Measurements from ENCODE around the gene CLMN.

Gene CLMN

DNA sequence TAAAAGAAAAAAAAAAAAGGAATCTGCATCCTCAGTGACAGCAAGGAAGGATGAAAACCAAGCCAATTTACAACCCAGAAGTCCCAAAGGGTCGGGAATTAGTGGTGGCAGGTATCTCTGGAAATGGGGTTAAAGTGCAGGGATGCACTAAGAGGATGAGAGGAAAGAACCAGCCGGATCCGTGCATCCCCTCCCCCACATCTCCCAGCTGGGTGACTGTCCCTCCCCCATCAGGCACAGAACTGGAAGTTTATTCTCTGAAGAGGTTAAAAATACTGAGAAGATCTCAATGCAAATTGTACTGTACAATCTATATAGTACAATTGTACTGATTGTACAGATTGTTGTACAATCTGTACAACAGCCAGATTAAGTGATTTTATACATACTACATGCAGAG, 15.4 kb downstream of the CLMN start:
- peaks cover 15 to 27% of the 10 kb centered on the region in 2 donors for H3K4me1 ChIP-seq (ENCODE audit: control insufficient read depth in 1 of 2, insufficient read depth in 2 of 2, low read length in 2 of 2)
- H3K27ac ChIP-seq (ENCODE audit: low read depth, low read length) = no peak overlapping the region
- no peaks in the 10 kb centered on the region for H3K9me3 ChIP-seq (ENCODE audit: control insufficient read depth in 1 of 2, low read length in 2 of 2)
- H3K4me3 ChIP-seq (ENCODE audit: low read depth in 1 of 2, low read length in 2 of 2) = no peak overlapping the region
- no peak overlapping the region for H3K9ac ChIP-seq (ENCODE audit: low read depth in 1 of 2, low read length in 2 of 2)
- no peaks in the 10 kb centered on the region for H3K27me3 ChIP-seq (ENCODE audit: control insufficient read depth in 1 of 2, insufficient read depth in 2 of 2, low read length in 2 of 2)
- H3K36me3 ChIP-seq (ENCODE audit: control insufficient read depth in 1 of 2, insufficient read depth in 2 of 2, low read length in 2 of 2) = no peaks in the 10 kb centered on the region

GRCh38 chr14:95303552-95303951, 16.2 kb downstream of the CLMN start:
- no peaks in the 10 kb centered on the region for H3K27me3 ChIP-seq (ENCODE audit: control insufficient read depth in 1 of 2, insufficient read depth in 2 of 2, low read length in 2 of 2)
- H3K27ac ChIP-seq (ENCODE audit: low read depth, low read length) = no peak overlapping the region
- peaks cover 15 to 27% of the 10 kb centered on the region in 2 donors for H3K4me1 ChIP-seq (ENCODE audit: control insufficient read depth in 1 of 2, insufficient read depth in 2 of 2, low read length in 2 of 2)
- H3K36me3 ChIP-seq (ENCODE audit: control insufficient read depth in 1 of 2, insufficient read depth in 2 of 2, low read length in 2 of 2) = no peaks in the 10 kb centered on the region
- H3K9ac ChIP-seq (ENCODE audit: low read depth in 1 of 2, low read length in 2 of 2) = no peak overlapping the region
- H3K9me3 ChIP-seq (ENCODE audit: control insufficient read depth in 1 of 2, low read length in 2 of 2) = no peaks in the 10 kb centered on the region
- H3K4me3 ChIP-seq (ENCODE audit: low read depth in 1 of 2, low read length in 2 of 2) = no peak overlapping the region

GRCh38 chr14:95302667-95303506, 16.8 kb downstream of the CLMN start:
- H3K4me3 ChIP-seq (ENCODE audit: low read depth in 1 of 2, low read length in 2 of 2) = no peak overlapping the region
- no peak overlapping the region for H3K9ac ChIP-seq (ENCODE audit: low read depth in 1 of 2, low read length in 2 of 2)
- H3K4me1 ChIP-seq (ENCODE audit: control insufficient read depth in 1 of 2, insufficient read depth in 2 of 2, low read length in 2 of 2) = peaks cover 15 to 27% of the 10 kb centered on the region in 2 donors
- H3K27ac ChIP-seq (ENCODE audit: low read depth, low read length) = no peak overlapping the region
- no peaks in the 10 kb centered on the region for H3K36me3 ChIP-seq (ENCODE audit: control insufficient read depth in 1 of 2, insufficient read depth in 2 of 2, low read length in 2 of 2)
- H3K27me3 ChIP-seq (ENCODE audit: control insufficient read depth in 1 of 2, insufficient read depth in 2 of 2, low read length in 2 of 2) = no peaks in the 10 kb centered on the region
- no peaks in the 10 kb centered on the region for H3K9me3 ChIP-seq (ENCODE audit: control insufficient read depth in 1 of 2, low read length in 2 of 2)

DNA sequence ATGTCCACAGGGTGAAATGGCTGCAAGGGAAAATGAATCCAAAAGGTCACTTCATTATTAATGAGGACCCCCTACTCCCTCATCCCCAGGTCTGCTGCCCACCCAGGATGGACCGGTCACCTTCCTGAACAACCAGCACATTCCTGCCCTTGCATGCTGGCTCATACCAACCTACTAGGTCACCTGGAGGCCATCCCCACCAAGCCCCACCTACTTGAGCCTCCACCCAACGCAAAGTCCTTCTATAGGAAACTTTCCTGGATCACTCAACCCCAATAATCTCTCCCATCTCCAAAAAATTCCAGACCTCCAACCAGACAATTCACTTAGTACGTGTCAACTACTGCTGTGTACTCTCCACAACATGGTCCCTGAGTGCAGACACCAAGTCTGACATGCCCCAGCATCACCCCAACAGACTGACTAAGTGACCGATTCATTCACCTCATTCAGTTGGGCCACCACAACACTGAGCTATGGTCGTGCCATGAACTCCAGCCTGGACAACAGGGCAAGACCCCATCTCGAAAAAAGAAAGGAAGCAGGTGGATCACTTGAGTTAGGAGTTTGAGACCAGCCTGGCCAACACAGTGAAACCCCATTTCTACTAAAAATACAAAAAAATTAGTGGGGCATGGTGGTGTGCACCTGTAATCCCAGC, 18.1 kb downstream of the CLMN start:
- peaks cover 15 to 33% of the 10 kb centered on the region in 2 donors for H3K4me1 ChIP-seq (ENCODE audit: control insufficient read depth in 1 of 2, insufficient read depth in 2 of 2, low read length in 2 of 2)
- H3K27ac ChIP-seq (ENCODE audit: low read depth, low read length) = no peak overlapping the region
- H3K36me3 ChIP-seq (ENCODE audit: control insufficient read depth in 1 of 2, insufficient read depth in 2 of 2, low read length in 2 of 2) = no peaks in the 10 kb centered on the region
- no peaks in the 10 kb centered on the region for H3K27me3 ChIP-seq (ENCODE audit: control insufficient read depth in 1 of 2, insufficient read depth in 2 of 2, low read length in 2 of 2)
- no peak overlapping the region for H3K9ac ChIP-seq (ENCODE audit: low read depth in 1 of 2, low read length in 2 of 2)
- no peak overlapping the region for H3K4me3 ChIP-seq (ENCODE audit: low read depth in 1 of 2, low read length in 2 of 2)
- no peaks in the 10 kb centered on the region for H3K9me3 ChIP-seq (ENCODE audit: control insufficient read depth in 1 of 2, low read length in 2 of 2)

DNA sequence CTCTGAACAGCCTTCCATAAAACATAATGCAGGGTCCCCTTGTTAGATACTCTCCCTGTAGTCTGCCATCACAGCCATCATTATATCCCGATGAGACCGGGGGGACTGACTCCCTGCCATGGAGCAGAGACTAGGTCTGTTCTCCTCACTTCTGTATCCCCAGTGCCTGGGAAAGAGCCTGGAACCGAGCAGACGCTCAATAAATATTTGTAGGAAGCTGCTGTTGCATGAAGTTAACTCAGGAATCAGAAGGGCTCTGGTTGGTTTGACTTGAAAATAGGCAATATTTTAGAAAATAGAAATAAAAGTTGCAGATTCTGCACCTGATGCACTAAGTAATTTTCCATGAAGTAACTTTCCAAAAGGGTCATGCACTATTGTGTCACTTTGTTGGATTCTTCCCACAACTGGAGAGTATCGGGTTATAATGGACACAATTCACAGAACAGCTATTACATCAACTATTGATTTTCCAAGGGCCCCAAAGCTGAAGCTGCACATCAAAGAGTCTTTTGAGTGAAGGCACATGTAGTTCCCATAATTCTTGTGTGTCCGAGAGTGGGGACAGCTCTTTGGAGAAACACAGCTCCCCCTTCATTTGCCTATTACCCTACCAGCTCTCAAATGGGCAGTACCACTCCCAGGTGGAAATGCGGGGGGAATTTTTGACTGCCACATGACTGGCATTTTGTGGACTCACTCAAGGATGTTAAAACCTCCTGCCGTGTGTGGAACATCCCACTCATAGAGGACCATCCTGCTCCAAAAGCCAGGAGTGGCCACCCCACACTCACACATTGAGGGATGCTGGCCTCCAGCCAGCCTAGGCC, 18.8 kb downstream of the CLMN start:
- Histone ChIP-seq H3K4me3 (ENCODE audit: low read depth in 1 of 2, low read length in 2 of 2) (no peak overlapping the region), H3K9me3 (ENCODE audit: control insufficient read depth in 1 of 2, low read length in 2 of 2) (no peaks in the 10 kb centered on the region), H3K4me1 (ENCODE audit: control insufficient read depth in 1 of 2, insufficient read depth in 2 of 2, low read length in 2 of 2) (peaks cover 15 to 33% of the 10 kb centered on the region in 2 donors), H3K36me3 (ENCODE audit: control insufficient read depth in 1 of 2, insufficient read depth in 2 of 2, low read length in 2 of 2) (no peaks in the 10 kb centered on the region), H3K9ac (ENCODE audit: low read depth in 1 of 2, low read length in 2 of 2) (no peak overlapping the region), H3K27me3 (ENCODE audit: control insufficient read depth in 1 of 2, insufficient read depth in 2 of 2, low read length in 2 of 2) (no peaks in the 10 kb centered on the region), H3K27ac (ENCODE audit: low read depth, low read length) (no peak overlapping the region)

DNA sequence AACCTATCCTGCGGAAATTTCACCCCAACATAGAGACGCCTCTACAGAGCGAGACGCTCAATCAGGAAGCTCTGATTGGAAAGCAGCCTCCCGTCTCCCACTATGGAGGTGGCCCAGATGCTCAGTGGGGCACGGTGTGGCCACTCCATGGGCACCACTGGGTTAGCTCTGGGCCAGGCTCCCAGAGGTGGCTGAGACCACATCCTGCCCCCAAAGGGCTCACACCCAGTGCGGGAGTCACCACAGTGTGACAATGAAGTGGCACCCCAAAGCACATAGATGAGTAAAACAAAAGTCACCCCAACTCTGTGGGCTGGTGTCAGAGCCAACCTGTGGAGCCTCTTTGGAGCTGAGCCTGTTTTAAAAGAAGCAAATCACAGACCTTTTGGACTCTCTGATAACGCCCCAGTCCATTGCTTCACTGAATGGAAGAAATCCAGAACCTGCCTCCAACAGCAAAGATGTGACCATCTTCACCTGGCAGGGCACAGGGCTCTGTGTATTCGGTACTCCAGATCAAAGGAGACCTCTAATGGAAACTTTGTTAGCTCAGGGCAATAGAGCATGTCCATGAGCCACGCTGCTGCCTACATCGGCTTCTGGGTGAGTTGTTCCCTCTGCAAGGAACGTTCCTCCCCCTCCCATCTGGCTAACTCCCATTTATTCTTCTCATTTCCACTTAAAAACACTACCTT, 19.6 kb downstream of the CLMN start:
- Histone ChIP-seq H3K9ac (ENCODE audit: low read depth in 1 of 2, low read length in 2 of 2) (no peak overlapping the region), H3K9me3 (ENCODE audit: control insufficient read depth in 1 of 2, low read length in 2 of 2) (no peaks in the 10 kb centered on the region), H3K36me3 (ENCODE audit: control insufficient read depth in 1 of 2, insufficient read depth in 2 of 2, low read length in 2 of 2) (no peaks in the 10 kb centered on the region), H3K4me3 (ENCODE audit: low read depth in 1 of 2, low read length in 2 of 2) (no peak overlapping the region), H3K4me1 (ENCODE audit: control insufficient read depth in 1 of 2, insufficient read depth in 2 of 2, low read length in 2 of 2) (peaks cover 15 to 33% of the 10 kb centered on the region in 2 donors), H3K27ac (ENCODE audit: low read depth, low read length) (no peak overlapping the region), H3K27me3 (ENCODE audit: control insufficient read depth in 1 of 2, insufficient read depth in 2 of 2, low read length in 2 of 2) (no peaks in the 10 kb centered on the region)

DNA sequence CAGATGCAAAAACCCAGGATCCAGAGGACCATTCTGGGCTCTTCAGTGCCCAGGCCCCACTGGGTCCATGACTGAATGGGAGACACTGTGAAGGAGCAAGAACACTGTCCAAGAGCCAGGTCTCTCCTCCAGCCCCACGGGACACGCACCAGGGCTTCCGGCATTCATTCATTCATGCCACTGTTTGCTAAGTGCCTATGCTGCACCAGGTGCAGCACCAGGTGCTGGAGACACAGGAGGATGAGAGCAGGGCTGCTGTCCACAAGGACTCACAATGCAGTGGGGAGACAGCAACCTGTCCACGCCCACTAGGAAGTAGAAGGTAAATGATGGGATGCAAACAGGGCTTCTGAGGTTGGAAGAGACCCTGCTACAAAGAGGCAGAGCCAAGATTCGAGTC, 20.4 kb downstream of the CLMN start:
- H3K27ac ChIP-seq (ENCODE audit: low read depth, low read length) = no peak overlapping the region
- no peaks in the 10 kb centered on the region for H3K9me3 ChIP-seq (ENCODE audit: control insufficient read depth in 1 of 2, low read length in 2 of 2)
- no peaks in the 10 kb centered on the region for H3K36me3 ChIP-seq (ENCODE audit: control insufficient read depth in 1 of 2, insufficient read depth in 2 of 2, low read length in 2 of 2)
- no peak overlapping the region for H3K9ac ChIP-seq (ENCODE audit: low read depth in 1 of 2, low read length in 2 of 2)
- H3K4me1 ChIP-seq (ENCODE audit: control insufficient read depth in 1 of 2, insufficient read depth in 2 of 2, low read length in 2 of 2) = peaks cover 15 to 33% of the 10 kb centered on the region in 2 donors
- H3K27me3 ChIP-seq (ENCODE audit: control insufficient read depth in 1 of 2, insufficient read depth in 2 of 2, low read length in 2 of 2) = no peaks in the 10 kb centered on the region
- no peak overlapping the region for H3K4me3 ChIP-seq (ENCODE audit: low read depth in 1 of 2, low read length in 2 of 2)

DNA sequence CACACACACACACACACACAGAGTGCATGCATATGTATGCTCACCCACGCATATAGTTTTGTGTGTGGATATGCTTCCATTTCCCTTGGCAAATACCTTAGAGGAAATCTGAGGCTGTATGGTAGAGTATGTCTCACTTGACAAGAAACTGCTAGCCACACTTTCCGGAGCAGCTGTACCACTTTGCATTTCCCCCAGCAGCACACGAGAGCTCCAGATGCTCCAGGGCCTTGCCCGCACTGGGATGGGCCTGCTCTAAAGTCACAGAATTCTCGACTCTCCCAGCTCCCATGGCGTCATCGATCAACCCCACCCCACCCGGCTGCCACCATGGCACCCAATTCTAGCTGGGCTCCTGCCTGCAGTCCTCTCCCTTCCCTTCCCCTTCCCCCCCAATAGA, 21.9 kb downstream of the CLMN start:
- H3K27ac ChIP-seq (ENCODE audit: low read depth, low read length) = no peak overlapping the region
- no peak overlapping the region for H3K4me3 ChIP-seq (ENCODE audit: low read depth in 1 of 2, low read length in 2 of 2)
- H3K4me1 ChIP-seq (ENCODE audit: control insufficient read depth in 1 of 2, insufficient read depth in 2 of 2, low read length in 2 of 2) = peaks cover 15 to 27% of the 10 kb centered on the region in 2 donors
- no peaks in the 10 kb centered on the region for H3K27me3 ChIP-seq (ENCODE audit: control insufficient read depth in 1 of 2, insufficient read depth in 2 of 2, low read length in 2 of 2)
- H3K9ac ChIP-seq (ENCODE audit: low read depth in 1 of 2, low read length in 2 of 2) = no peak overlapping the region
- no peaks in the 10 kb centered on the region for H3K36me3 ChIP-seq (ENCODE audit: control insufficient read depth in 1 of 2, insufficient read depth in 2 of 2, low read length in 2 of 2)
- H3K9me3 ChIP-seq (ENCODE audit: control insufficient read depth in 1 of 2, low read length in 2 of 2) = no peaks in the 10 kb centered on the region

DNA sequence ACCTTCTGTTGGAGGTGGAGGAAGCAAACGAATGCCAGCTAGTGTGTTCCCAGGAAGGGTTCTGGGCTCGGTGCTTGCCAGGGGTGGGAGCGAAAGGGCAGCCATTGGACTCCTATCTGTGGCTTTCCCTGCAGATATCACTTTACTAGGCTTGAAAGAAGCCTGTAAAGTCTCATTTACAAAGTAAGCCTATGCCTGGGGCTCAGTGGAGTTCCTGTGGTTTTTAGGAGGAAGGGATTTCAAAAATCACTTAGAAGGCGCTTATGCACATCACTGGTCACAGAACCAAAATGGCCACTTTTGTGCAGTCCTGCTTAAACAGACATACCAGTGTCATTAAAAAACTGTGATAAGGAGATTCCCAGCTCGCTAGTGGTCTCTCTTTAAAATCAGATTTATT, 22.7 kb downstream of the CLMN start:
- H3K27me3 ChIP-seq (ENCODE audit: control insufficient read depth in 1 of 2, insufficient read depth in 2 of 2, low read length in 2 of 2) = no peaks in the 10 kb centered on the region
- H3K4me1 ChIP-seq (ENCODE audit: control insufficient read depth in 1 of 2, insufficient read depth in 2 of 2, low read length in 2 of 2) = peaks cover 15 to 25% of the 10 kb centered on the region in 2 donors
- no peaks in the 10 kb centered on the region for H3K9me3 ChIP-seq (ENCODE audit: control insufficient read depth in 1 of 2, low read length in 2 of 2)
- no peak overlapping the region for H3K9ac ChIP-seq (ENCODE audit: low read depth in 1 of 2, low read length in 2 of 2)
- no peak overlapping the region for H3K27ac ChIP-seq (ENCODE audit: low read depth, low read length)
- H3K36me3 ChIP-seq (ENCODE audit: control insufficient read depth in 1 of 2, insufficient read depth in 2 of 2, low read length in 2 of 2) = no peaks in the 10 kb centered on the region
- H3K4me3 ChIP-seq (ENCODE audit: low read depth in 1 of 2, low read length in 2 of 2) = no peak overlapping the region
